GM18511 (cell line): ENCODE results near the gene ZEB1.
"Not testable (repeated sequence)": the region's sequence is repeated elsewhere in the genome, so short reads cannot be mapped to it uniquely, and the experiment has no call there.

Source experiments
- ATAC-seq: cut with Tn5 transposase; IDR thresholded peaks from one replicate; pipeline ENCODE4 v1.9.1; 2021; ENCODE audit warnings: mild to moderate bottlenecking, moderate library complexity; ENCODE audit not compliant: unreplicated experiment

The ZEB1 gene

GRCh38 chr10:31484431-31485135 is 165.6 kb downstream of the ZEB1 start:
- ATAC-seq, result no peak

GRCh38 chr10:31490858-31491504 is 172.0 kb downstream of the ZEB1 start:
- no peak for ATAC-seq

GRCh38 chr10:31507427-31507826 is 188.4 kb downstream of the ZEB1 start:
- no peak for ATAC-seq

GRCh38 chr10:31508234-31508633 is 189.2 kb downstream of the ZEB1 start:
- no peak for ATAC-seq

- no peak for ATAC-seq
These were observed 189.9 kb downstream of the ZEB1 start for GRCh38 chr10:31508882-31509281.

GRCh38 chr10:31509989-31510388 is 191.0 kb downstream of the ZEB1 start:
- no peak for ATAC-seq

GRCh38 chr10:31515116-31515515 is 196.1 kb downstream of the ZEB1 start:
- ATAC-seq, result no peak

- ATAC-seq, result no peak
These were observed 196.9 kb downstream of the ZEB1 start for GRCh38 chr10:31515819-31516402.

GRCh38 chr10:31520986-31521831 is 202.2 kb downstream of the ZEB1 start:
- no peak for ATAC-seq

- ATAC-seq, result no peak
These were observed 203.8 kb downstream of the ZEB1 start for GRCh38 chr10:31522820-31523219.

- no peak for ATAC-seq
These were observed 205.4 kb downstream of the ZEB1 start for GRCh38 chr10:31524460-31524859.

- ATAC-seq, result no peak
These were observed 207.2 kb downstream of the ZEB1 start for GRCh38 chr10:31526178-31526577.

GRCh38 chr10:31526681-31527080 is 207.7 kb downstream of the ZEB1 start:
- no peak for ATAC-seq

GRCh38 chr10:31528831-31529230 is 209.8 kb downstream of the ZEB1 start:
- ATAC-seq, result no peak

- ATAC-seq, result no peak
These were observed 217.3 kb downstream of the ZEB1 start for GRCh38 chr10:31536302-31536701.

GRCh38 chr10:31549896-31550295 is 230.9 kb downstream of the ZEB1 start:
- no peak for ATAC-seq

- ATAC-seq, result no peak
These were observed 235.5 kb downstream of the ZEB1 start for GRCh38 chr10:31554556-31554955.

GRCh38 chr10:31557854-31558253 is 238.8 kb downstream of the ZEB1 start:
- no peak for ATAC-seq

GRCh38 chr10:31568252-31568861 is 249.3 kb downstream of the ZEB1 start:
- not testable (repeated sequence) for ATAC-seq

GRCh38 chr10:31574577-31574976 is 255.6 kb downstream of the ZEB1 start:
- no peak for ATAC-seq
